ENCODE data around the gene FYN.

The FYN gene

GRCh38 chr6:111612379-111612778 is 260.9 kb downstream of the FYN start:
- no peak for DNase-seq (ENCODE audit: low read depth in 4 of 4, low spot score in 1 of 4)

- DNase-seq (ENCODE audit: low read depth in 4 of 4, low spot score in 1 of 4), result no peak
These were observed 262.6 kb downstream of the FYN start for GRCh38 chr6:111610548-111611172.
